ENCODE measurements around the gene FANCM. TPM values are rescaled to one million over a fixed set of nuclear protein-coding genes. Genes with fewer than 3 reads are reported as not detected.

Gene FANCM
- total and polyA plus RNA-seq, 9 of the 15 experiments (the other 6 are each of a cell fraction or from before 2014, with no cell fraction given) = 5.1 to 14.4 (median 6.2) TPM

- TF ChIP-seq, protein P1, sequence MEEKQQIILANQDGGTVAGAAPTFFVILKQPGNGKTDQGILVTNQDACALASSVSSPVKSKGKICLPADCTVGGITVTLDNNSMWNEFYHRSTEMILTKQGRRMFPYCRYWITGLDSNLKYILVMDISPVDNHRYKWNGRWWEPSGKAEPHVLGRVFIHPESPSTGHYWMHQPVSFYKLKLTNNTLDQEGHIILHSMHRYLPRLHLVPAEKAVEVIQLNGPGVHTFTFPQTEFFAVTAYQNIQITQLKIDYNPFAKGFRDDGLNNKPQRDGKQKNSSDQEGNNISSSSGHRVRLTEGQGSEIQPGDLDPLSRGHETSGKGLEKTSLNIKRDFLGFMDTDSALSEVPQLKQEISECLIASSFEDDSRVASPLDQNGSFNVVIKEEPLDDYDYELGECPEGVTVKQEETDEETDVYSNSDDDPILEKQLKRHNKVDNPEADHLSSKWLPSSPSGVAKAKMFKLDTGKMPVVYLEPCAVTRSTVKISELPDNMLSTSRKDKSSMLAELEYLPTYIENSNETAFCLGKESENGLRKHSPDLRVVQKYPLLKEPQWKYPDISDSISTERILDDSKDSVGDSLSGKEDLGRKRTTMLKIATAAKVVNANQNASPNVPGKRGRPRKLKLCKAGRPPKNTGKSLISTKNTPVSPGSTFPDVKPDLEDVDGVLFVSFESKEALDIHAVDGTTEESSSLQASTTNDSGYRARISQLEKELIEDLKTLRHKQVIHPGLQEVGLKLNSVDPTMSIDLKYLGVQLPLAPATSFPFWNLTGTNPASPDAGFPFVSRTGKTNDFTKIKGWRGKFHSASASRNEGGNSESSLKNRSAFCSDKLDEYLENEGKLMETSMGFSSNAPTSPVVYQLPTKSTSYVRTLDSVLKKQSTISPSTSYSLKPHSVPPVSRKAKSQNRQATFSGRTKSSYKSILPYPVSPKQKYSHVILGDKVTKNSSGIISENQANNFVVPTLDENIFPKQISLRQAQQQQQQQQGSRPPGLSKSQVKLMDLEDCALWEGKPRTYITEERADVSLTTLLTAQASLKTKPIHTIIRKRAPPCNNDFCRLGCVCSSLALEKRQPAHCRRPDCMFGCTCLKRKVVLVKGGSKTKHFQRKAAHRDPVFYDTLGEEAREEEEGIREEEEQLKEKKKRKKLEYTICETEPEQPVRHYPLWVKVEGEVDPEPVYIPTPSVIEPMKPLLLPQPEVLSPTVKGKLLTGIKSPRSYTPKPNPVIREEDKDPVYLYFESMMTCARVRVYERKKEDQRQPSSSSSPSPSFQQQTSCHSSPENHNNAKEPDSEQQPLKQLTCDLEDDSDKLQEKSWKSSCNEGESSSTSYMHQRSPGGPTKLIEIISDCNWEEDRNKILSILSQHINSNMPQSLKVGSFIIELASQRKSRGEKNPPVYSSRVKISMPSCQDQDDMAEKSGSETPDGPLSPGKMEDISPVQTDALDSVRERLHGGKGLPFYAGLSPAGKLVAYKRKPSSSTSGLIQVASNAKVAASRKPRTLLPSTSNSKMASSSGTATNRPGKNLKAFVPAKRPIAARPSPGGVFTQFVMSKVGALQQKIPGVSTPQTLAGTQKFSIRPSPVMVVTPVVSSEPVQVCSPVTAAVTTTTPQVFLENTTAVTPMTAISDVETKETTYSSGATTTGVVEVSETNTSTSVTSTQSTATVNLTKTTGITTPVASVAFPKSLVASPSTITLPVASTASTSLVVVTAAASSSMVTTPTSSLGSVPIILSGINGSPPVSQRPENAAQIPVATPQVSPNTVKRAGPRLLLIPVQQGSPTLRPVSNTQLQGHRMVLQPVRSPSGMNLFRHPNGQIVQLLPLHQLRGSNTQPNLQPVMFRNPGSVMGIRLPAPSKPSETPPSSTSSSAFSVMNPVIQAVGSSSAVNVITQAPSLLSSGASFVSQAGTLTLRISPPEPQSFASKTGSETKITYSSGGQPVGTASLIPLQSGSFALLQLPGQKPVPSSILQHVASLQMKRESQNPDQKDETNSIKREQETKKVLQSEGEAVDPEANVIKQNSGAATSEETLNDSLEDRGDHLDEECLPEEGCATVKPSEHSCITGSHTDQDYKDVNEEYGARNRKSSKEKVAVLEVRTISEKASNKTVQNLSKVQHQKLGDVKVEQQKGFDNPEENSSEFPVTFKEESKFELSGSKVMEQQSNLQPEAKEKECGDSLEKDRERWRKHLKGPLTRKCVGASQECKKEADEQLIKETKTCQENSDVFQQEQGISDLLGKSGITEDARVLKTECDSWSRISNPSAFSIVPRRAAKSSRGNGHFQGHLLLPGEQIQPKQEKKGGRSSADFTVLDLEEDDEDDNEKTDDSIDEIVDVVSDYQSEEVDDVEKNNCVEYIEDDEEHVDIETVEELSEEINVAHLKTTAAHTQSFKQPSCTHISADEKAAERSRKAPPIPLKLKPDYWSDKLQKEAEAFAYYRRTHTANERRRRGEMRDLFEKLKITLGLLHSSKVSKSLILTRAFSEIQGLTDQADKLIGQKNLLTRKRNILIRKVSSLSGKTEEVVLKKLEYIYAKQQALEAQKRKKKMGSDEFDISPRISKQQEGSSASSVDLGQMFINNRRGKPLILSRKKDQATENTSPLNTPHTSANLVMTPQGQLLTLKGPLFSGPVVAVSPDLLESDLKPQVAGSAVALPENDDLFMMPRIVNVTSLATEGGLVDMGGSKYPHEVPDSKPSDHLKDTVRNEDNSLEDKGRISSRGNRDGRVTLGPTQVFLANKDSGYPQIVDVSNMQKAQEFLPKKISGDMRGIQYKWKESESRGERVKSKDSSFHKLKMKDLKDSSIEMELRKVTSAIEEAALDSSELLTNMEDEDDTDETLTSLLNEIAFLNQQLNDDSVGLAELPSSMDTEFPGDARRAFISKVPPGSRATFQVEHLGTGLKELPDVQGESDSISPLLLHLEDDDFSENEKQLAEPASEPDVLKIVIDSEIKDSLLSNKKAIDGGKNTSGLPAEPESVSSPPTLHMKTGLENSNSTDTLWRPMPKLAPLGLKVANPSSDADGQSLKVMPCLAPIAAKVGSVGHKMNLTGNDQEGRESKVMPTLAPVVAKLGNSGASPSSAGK (IDR thresholded peaks at IDR 0.05) = peak; percentile 46; the same call in 1 of the 2 replicates
- no peak for TF ChIP-seq CHCHD3 (CRISPR knock-in tag; IDR thresholded peaks at IDR 0.05)
- TF ChIP-seq NFIC (IDR thresholded peaks at IDR 0.05) = 0 out of 2 replicates have a peak, but pooled peaks have one; percentile 15
- TF ChIP-seq ZNF79 (CRISPR knock-in tag; IDR thresholded peaks at IDR 0.05; ENCODE audit: low read depth) = no peak
- TF ChIP-seq ZC3H11A (IDR thresholded peaks at IDR 0.05; ENCODE audit: low read depth, low read length) = no peak
- TF ChIP-seq ZNF384 (IDR thresholded peaks at IDR 0.05; ENCODE audit: low read depth, low read length) = peak; percentile 45; the same call in 1 of the 2 replicates
- no peak for TF ChIP-seq HSF4 (CRISPR knock-in tag; IDR thresholded peaks at IDR 0.05; ENCODE audit: borderline replicate concordance)
- peak; percentile 84 for TF ChIP-seq NCOR1 (IDR thresholded peaks at IDR 0.05)
- TF ChIP-seq KDM1A (IDR thresholded peaks at IDR 0.05) = peak; percentile 46 to 79; a peak in 3 of 4 replicates
Observed at GRCh38 chr14:45249856-45250575, 114.3 kb downstream of the FANCM start (continued).
